Stimulated activated CD4-positive, alpha-beta T cell treated with anti-CD3 and anti-CD28 coated beads, Interleukin-12 subunit alpha, Interleukin-12 subunit beta, amount 100 ng/mL, for 48 hours (primary cell): ENCODE measurements around the gene PROSER3.
"Not testable (repeated sequence)": the region's sequence is repeated elsewhere in the genome, so short reads cannot be mapped to it uniquely, and the experiment has no call there.

Experiments
- DNase-seq, 3 donors: peaks; one replicate each; pipeline ENCODE4 v3.0.0-alpha.2; 2020; ENCODE audit warnings: low read depth in 2 of 3, low spot score in 1 of 3

Gene PROSER3

GRCh38 chr19:35789978-35790944, 32.3 kb downstream of the PROSER3 start:
- no peak for DNase-seq

DNA sequence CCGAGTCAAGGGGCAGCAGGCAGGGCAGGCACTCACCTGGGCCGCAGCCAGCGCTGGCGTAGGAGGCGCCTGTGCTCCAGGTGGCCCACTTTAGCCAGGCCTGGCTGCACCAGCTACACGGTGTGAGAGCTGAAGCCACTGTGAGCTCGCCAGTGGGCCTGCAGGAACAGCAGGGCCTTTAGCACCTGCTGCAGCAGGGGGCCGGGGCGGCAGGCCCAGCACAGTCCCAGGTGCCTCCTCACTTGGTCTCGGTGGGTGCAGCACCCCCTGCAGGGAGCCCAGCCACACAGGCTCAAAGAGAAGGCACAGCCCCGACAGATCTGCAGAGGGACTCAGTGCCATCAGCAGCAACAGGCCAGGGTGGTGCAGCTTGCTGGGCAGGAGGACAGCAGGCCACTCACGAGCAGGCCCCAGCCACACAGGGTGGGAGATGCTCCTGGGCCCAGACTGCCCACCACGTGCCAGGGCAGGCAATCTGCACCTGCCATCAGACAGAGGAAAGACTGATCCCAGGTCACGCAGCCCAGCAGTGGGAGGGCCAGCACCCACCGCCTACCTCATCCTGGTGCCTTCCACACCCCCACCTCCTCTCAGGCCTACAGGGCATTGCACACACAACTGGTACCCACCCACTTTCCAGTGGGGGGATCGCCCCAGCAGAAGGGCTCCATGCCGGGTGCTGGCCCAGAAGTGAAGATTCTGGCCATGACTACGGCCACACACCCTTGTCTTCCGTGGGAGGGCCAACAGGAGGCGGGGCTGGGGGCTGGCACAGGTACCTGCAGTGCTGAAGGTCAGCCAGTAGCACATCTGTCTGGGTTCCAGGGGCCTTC, 33.2 kb downstream of the PROSER3 start:
- DNase-seq: no peak

- DNase-seq: no peak
These were observed 33.9 kb downstream of the PROSER3 start for GRCh38 chr19:35791814-35792279.

- no peak for DNase-seq
These were observed 34.3 kb downstream of the PROSER3 start for GRCh38 chr19:35792312-35792711.

DNA sequence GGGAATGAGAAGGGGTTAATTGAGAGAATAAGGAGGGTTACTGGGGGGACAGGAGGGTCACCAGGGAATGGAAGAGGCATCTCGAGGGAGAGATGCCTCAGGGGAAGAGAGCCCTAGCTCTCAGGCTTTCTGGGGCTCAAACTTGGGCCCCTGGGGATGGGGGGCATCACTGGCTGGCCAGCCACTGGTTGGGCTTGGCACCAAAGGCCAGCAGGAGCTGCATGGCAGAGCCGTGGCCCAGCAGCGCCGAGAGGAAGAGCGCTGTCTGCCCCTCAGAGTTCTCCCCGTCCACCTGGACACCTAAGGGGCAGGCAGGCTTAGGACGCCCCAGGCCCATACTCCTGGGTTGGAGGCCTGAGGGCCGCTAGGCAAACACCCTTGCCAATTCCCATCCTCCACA, 34.9 kb downstream of the PROSER3 start:
- no peak for DNase-seq

GRCh38 chr19:35793381-35794165, 35.6 kb downstream of the PROSER3 start:
- no peak for DNase-seq

GRCh38 chr19:35795564-35795963, 37.6 kb downstream of the PROSER3 start:
- not testable (repeated sequence) for DNase-seq

DNA sequence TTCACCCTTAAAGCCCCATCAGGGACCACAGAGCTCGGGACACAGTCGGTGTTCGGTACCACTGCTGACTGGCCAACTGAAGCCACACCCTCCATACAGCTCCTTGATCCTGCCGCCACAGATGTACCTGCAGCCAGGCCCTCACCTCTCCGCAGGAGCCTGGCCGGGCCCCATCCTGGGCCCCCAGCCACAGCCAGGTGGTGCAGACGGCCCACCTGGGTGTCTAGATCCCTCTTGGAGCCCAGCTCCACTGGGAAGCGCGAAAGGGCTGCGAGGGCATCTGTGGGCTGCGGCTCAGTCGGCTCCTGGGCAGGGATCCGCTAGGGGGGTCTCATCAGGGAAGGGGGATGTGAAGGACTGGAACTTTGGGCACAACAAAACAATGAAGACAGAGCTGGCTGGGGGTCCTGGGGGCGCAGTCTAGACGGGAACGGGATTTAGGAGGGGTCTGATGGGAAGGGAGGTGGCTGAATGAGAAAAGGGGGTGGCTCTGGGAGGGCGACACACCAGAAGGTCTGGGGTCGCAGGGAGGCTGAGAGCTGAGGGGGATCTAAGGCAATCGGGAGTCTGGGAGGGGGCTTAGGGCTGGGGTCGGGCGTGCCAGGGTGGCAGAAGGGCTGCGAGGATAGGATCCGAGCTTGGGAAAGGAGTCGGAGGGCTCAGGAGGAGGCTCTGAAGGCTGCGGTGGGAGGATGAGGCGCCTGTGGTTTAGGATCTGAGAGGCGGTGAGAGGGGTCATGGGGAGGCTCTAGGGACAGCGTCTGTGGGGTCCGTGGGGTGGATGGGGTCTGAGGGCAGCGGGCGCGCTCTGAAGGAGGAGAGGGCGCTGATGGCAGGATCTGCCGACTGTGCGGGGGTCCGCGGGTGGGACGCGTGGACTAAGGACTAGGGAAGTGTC, 38.9 kb downstream of the PROSER3 start:
- no peak for DNase-seq

GRCh38 chr19:35797663-35798062, 39.7 kb downstream of the PROSER3 start:
- DNase-seq: no peak

GRCh38 chr19:35801828-35802227, 43.9 kb downstream of the PROSER3 start:
- DNase-seq: no peak

- no peak for DNase-seq
These were observed 47.6 kb downstream of the PROSER3 start for GRCh38 chr19:35805526-35806102.

- no peak for DNase-seq
These were observed 48.6 kb downstream of the PROSER3 start for GRCh38 chr19:35806597-35806996.

DNA sequence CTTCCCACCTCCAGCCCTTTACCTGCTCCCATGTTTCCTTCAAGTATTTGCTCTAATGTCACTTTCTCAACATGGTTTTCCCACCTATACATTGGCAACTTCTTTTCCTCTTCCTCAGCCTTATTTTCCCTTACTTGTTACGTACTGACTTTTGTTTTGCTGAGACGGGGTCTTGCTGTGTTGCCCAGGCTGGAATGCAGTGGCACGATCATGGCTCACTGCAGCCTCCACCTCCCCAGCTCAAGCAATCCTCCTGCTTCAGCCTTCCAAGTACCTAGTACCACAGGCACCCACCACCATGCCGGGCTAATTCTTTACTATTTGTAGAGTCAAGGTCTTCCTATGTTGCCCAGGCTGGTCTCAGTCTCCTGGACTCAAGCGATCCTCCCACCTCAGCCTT, 49.7 kb downstream of the PROSER3 start:
- DNase-seq: no peak

DNA sequence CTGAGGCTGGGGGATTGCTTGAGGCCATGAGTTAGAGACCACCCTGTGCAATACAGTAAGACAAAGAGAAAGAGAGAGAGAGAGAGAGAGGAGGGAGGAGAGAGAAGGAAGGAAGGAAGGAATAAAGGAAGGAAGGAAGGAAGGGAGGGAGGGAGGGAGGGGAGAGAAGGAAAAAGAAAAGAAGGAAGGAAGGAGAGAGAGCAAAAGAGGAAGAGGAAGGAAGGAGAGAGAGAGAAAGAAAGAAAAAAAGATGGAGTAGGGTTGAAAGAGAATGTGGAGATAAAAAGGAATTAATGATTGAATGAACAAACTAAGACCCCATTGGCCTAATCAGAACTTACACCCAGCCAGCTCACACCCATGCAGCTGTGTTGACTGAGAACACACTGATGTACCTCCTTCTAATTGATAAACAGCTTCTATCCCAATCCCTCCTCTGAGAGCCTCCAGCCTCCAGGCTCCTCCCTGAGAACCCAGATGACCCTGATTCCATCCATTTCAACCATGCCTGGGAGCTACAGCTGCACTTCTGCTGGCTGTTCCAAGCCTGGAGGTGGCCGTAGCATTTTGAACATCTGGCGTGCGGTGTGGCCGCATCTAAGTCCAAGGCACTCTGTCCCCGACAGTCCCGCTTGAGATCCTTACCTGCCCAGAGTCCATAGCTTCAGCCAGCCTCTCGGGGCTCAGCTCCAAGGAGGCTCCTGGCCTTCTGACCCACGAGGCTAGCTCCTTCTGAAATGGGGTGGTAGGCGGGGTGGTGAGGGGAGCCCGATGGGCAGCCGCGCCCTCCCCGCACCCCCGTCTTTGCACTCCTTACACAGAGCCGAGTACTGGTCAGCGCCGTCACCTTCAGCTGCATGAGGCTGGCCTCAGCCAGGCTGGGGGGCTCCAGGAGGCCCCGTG, 53.6 kb downstream of the PROSER3 start:
- no peak for DNase-seq

GRCh38 chr19:35812220-35813042, 54.5 kb downstream of the PROSER3 start, which contains the start of gene PRODH2:
Gene PRODH2, minus strand, starts transcription at chr19:35812845. Its CDS starts 40 bp downstream, at chr19:35812805.
- no peak for DNase-seq

DNA sequence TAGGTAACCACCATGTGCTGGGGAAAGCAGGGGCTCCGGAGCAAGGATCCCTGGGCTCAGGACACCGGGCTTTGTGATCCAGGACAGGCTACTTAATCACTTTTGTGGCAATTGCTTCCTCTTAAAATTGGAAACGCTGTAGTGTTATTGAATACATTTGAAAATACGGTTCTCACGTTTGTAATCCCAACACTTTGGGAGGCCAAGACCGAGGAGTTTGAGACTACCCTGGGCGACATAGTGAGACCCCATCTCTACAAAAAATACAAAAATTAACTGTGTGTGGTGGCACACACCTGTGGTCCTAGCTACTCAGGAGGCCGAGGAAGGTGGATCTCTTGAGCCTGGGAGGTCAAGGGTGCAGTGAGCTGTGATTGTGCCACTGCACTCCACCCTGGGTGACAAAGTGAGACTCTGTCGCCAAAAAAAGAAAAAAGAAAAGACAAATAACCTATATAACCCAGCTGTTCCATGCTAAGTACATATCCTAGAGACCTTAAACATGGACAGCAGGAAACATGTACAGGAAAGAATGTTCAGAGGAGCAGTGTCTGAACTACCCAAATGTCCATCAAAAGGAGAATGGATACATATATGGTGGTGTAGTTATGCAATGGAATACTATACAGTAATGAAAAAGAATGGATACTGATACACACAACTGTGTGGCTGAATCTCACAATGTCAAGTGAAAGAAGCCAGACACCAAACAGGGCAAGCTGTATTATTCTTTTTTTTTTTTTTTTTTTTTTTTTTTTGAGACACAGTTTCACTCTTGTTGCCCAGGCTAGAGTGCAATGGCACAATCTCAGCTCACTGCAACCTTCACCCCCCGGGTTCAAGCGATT, 55.3 kb downstream of the PROSER3 start:
- DNase-seq: no peak

GRCh38 chr19:35816262-35816661, 58.3 kb downstream of the PROSER3 start:
- no peak for DNase-seq
